ENCODE measurements around the gene SAMD7. TPM values are rescaled to one million over a fixed set of nuclear protein-coding genes. Genes with fewer than 3 reads are reported as not detected.

The SAMD7 gene, protein sequence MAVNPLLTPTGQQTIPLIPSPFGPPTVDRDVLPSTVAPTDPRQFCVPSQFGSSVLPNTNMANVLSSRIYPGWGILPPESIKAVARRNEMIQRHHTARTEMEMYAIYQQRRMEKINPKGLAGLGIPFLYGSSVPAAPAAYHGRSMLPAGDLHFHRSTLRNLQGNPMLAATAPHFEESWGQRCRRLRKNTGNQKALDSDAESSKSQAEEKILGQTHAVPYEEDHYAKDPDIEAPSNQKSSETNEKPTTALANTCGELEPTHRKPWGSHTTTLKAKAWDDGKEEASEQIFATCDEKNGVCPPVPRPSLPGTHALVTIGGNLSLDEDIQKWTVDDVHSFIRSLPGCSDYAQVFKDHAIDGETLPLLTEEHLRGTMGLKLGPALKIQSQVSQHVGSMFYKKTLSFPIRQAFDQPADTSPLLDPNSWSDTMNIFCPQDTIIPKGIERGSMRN
- not detected in 2 replicates for total RNA-seq

DNA sequence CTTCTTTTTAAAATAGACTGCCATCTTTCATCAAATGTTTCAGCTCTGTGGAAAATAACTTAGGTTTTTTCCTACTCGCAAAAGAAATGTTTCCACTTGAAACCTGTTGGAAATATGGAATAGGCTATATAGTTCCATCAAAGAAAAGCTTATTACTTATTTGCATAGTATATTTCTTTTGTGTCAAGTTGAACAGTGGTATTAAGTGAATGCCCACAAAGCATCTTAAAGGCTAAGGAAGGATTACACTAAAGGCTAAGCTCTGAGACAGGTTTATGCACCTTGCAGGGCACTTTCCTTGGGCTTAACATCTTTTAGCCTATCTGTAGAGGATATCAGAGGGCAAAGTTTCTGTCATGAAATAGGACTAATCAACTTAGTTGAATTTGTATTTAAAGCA lies at the start of gene SAMD7:
SAMD7 (plus strand) TSS at position 301 of the 400 bp plus-strand sequence. CDS start 7,927 bp downstream, outside the sequence.
- H3K4me1 Mint-ChIP-seq = no peaks in the 10 kb centered on the region
- no peak within 1 kb of the TSS for H3K27ac Mint-ChIP-seq
- H3K36me3 Mint-ChIP-seq (ENCODE audit: low read depth) = no peaks in the 10 kb centered on the region
- peaks cover 2% of the 10 kb centered on the region for H3K27me3 Mint-ChIP-seq
- DNase-seq = no peak
- H3K4me3 Mint-ChIP-seq = no peak within 1 kb of the TSS
- intact Hi-C loops (cut with micrococcal nuclease) = no loop called here
- no peaks in the 10 kb centered on the region for H3K9me3 Mint-ChIP-seq

DNA sequence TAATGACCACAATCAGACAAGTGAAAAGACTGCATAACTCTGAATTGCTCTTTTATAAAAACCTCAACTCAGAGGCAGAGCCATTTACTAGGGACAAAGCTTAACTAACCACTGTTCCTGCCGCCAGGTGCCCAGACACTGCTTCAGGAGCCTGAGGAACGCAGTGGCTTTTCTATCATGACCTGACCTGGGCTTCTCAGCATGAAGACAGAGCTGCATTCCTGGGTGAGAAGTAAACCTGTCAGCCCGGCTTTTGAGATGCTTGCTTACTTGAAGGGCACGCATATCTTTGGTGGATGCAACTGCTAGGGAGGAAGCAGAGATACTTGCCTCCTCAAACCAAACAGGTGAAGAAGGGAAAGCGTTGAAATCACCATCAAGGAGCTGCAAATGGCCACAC lies 49.5 kb upstream of the SAMD7 start:
- H3K4me3 Mint-ChIP-seq = no peak overlapping the region
- no peaks in the 10 kb centered on the region for H3K9me3 Mint-ChIP-seq
- H3K4me1 Mint-ChIP-seq = peaks cover 16% of the 10 kb centered on the region
- DNase-seq = no peak
- intact Hi-C loops (cut with micrococcal nuclease) = loop anchor here (5.0 to 10.0 kb wide), 4 partner anchors 105 to 553 kb away; partner anchors contain the start of genes CLDN11, GPR160 and PHC3
- H3K36me3 Mint-ChIP-seq (ENCODE audit: low read depth) = no peaks in the 10 kb centered on the region
- no peak overlapping the region for H3K27ac Mint-ChIP-seq
- peaks cover 27% of the 10 kb centered on the region for H3K27me3 Mint-ChIP-seq

DNA sequence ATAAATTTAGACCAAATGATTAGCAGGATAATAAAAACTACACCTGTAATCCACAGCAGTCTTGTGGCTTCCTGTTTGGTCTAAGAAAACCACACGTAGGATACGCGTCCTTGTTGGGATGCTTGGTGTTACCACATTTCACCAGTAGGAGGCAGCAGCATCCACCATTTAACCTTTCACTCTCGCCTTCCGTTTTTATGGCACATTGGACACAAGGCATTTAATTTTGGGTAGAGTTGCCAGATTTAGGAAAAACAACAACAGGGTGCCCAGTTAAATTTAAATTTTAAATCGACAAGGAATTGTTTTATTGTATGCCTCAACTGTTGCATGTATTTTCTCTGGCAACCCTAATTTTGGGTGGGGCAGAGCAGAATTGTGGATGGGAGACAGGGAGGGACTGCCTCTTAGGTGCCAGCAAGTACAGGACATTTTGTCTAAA lies 47.9 kb upstream of the SAMD7 start:
- no peaks in the 10 kb centered on the region for H3K9me3 Mint-ChIP-seq
- H3K4me1 Mint-ChIP-seq = peaks cover 16% of the 10 kb centered on the region
- no peak overlapping the region for H3K4me3 Mint-ChIP-seq
- no peaks in the 10 kb centered on the region for H3K36me3 Mint-ChIP-seq (ENCODE audit: low read depth)
- DNase-seq = peak; percentile 90
- intact Hi-C loops (cut with micrococcal nuclease) = loop anchor here (1.0 to 10.0 kb wide), 6 partner anchors 104 to 551 kb away; partner anchors contain the start of genes CLDN11, GPR160 and PHC3
- H3K27ac Mint-ChIP-seq = no peak overlapping the region
- H3K27me3 Mint-ChIP-seq = peaks cover 19% of the 10 kb centered on the region

DNA sequence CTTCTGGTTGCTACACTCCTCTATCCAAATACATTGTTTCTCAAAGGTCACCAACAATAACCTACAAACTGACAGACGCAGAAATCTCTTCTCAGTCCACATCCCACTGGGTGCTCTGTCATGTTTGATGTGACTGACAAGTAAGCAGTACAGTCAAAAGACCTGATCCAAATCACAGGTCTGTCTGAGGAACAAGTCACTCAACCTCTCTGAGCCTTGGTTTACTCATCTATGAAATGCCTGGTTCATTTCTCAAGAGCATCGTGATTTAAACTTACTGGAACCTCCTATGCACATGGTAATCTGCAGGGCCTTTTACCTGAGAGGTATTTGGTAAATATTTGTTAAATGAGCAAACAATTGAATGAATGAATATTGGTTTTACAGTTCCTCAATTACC lies 47.1 kb upstream of the SAMD7 start:
- Mint-ChIP-seq H3K4me3 (no peak overlapping the region), H3K27ac (no peak overlapping the region)
- intact Hi-C loops (cut with micrococcal nuclease) = loop anchor here (5.0 to 10.0 kb wide), 4 partner anchors 107 to 551 kb away; partner anchors contain the start of genes CLDN11, GPR160 and PHC3

DNA sequence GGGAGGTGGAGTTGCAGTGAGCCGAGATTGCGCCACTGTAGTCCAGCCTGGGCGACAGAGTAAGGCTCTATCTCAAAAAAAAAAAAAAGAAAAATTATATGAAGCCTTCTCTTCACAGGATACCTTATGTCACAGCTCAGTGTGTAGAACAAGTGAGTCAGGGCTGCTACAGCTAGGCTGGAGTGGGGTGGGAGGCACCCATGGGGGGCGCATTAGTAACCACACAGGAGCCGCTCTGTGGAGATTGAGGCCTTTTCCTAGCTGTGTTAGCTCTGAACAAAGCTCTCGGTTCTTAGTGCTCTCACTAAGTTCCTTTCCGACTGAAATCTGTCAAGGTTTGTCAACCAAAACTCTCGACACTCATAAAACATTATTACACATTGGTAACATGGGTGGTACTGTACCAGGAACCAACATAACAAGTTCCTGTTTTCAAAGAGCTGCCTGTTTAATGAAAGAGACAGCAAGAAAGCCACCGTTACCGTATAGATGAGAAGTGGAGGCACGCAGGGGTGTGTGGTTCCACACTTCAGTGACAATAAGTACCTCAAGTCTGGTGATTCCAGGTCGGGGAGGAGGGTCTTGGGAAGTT lies 46.1 kb upstream of the SAMD7 start:
- H3K36me3 Mint-ChIP-seq (ENCODE audit: low read depth) = no peaks in the 10 kb centered on the region
- H3K27ac Mint-ChIP-seq = no peak overlapping the region
- peaks cover 22% of the 10 kb centered on the region for H3K4me1 Mint-ChIP-seq
- DNase-seq = no peak
- peaks cover 17% of the 10 kb centered on the region for H3K27me3 Mint-ChIP-seq
- no peak overlapping the region for H3K4me3 Mint-ChIP-seq
- no peaks in the 10 kb centered on the region for H3K9me3 Mint-ChIP-seq
- intact Hi-C loops (cut with micrococcal nuclease) = loop anchor here (10.0 kb wide), 1 partner anchor 550 kb away; the partner anchor contains the start of gene CLDN11

More for the DNA sequence above, 47.1 kb upstream of the SAMD7 start:
- Mint-ChIP-seq H3K9me3 (no peaks in the 10 kb centered on the region), H3K36me3 (ENCODE audit: low read depth) (no peaks in the 10 kb centered on the region), H3K27me3 (peaks cover 17% of the 10 kb centered on the region), H3K4me1 (peaks cover 16% of the 10 kb centered on the region)
- no peak for DNase-seq

DNA sequence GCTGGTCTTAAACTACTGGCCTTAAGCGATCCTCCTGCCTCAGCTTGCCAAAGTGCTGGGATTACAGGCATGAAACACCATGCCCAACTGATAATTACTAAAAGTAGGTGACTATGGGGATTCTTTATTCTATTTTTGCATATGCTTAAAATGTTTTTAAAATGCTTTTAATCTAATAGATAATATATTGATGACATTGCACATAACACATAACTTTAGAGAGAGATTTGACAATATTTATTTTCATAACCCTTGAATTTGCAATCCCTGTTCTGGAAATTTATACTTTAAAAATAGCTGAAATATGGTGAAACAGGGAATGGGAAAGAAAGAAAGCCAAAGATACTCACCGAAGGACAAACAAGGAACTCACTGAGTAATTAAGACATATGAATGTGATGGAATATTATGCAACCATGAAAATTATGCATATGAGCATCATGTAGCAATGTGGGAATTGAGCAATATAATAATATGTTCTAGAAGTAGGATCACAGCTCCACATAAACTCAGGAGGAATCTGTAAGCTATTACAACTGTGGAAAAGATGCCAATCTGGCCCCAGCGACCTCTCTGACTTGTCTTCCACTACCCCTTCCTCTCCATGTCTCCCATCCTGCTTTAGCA lies 43.7 kb upstream of the SAMD7 start:
- H3K27ac Mint-ChIP-seq = no peak overlapping the region
- peaks cover 36% of the 10 kb centered on the region for H3K4me1 Mint-ChIP-seq
- no peak overlapping the region for H3K4me3 Mint-ChIP-seq
- no peaks in the 10 kb centered on the region for H3K9me3 Mint-ChIP-seq
- H3K36me3 Mint-ChIP-seq (ENCODE audit: low read depth) = no peaks in the 10 kb centered on the region
- DNase-seq = no peak
- intact Hi-C loops (cut with micrococcal nuclease) = loop anchor here (10.0 kb wide), 1 partner anchor 547 kb away; the partner anchor contains the start of gene CLDN11
- peaks cover 10% of the 10 kb centered on the region for H3K27me3 Mint-ChIP-seq

DNA sequence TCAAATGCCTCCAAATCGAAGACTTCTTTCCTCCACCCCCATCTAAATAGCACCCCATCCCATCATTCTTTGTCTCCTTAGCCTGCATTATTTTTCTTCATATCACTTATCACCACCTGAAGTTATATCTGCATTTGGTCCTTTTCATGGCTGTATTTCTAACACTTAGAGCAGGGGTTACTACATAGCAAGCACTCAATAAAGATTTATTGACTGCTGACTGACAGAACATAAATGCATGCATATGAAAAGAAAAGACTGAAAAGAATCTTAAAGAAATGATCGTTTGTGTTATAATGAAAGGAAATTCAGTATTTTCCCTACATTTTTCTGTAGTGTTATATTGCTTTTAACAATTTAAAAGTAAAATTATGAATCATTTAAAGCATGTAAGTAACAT lies 43.0 kb upstream of the SAMD7 start:
- Mint-ChIP-seq H3K4me1 (peaks cover 34% of the 10 kb centered on the region), H3K9me3 (no peaks in the 10 kb centered on the region), H3K27me3 (peaks cover 10% of the 10 kb centered on the region), H3K4me3 (no peak overlapping the region), H3K27ac (no peak overlapping the region), H3K36me3 (ENCODE audit: low read depth) (no peaks in the 10 kb centered on the region)
- intact Hi-C loops (cut with micrococcal nuclease) = loop anchor here (10.0 kb wide), 1 partner anchor 546 kb away; the partner anchor contains the start of gene CLDN11
- DNase-seq = no peak

DNA sequence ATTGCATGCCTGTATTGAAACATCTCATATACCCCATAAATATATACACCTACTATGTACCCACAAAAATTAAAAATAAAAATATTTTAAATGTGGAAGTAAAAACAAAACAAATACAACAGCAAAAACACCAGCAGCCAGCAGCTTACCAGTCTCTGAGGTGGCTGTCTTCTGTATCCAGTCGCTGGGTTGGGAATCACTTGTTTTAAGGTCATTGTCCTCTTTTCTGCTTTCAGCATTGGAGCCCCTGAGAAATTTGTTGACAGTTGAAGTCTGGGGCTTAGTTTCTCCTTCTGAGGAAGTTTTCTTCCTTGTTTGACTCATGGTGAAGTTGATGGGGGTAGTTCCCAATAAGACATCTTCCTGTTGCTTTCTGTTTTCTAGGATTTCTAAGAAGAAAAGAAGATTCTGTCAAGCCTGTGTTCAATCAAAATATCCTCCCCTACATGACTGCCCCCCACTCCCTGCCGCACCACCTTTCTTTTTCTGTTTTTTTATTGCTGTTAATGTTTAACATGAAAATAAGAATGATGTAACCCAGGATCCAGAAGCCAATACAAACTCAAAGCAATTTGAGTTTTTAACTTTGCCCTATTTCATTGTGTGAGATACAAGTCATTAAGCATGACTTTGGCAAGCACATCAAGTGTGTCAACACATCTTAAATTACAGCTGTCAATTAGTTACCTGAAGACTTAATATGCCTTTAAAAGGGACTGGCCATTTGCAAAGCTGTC lies 41.7 kb upstream of the SAMD7 start, which contains the start of gene LRRC31:
LRRC31 (minus strand) TSS at position 452 of the 737 bp plus-strand sequence; CDS start at position 324, 128 bp downstream.
- Mint-ChIP-seq H3K4me3 (no peak within 1 kb of the TSS), H3K27ac (no peak within 1 kb of the TSS), H3K36me3 (ENCODE audit: low read depth) (no peaks in the 10 kb centered on the region), H3K27me3 (peaks cover 7% of the 10 kb centered on the region), H3K4me1 (peaks cover 26% of the 10 kb centered on the region), H3K9me3 (no peaks in the 10 kb centered on the region)
- no peak for DNase-seq
- intact Hi-C loops (cut with micrococcal nuclease) = loop anchor here (10.0 kb wide), 1 partner anchor 545 kb away; the partner anchor contains the start of gene CLDN11

DNA sequence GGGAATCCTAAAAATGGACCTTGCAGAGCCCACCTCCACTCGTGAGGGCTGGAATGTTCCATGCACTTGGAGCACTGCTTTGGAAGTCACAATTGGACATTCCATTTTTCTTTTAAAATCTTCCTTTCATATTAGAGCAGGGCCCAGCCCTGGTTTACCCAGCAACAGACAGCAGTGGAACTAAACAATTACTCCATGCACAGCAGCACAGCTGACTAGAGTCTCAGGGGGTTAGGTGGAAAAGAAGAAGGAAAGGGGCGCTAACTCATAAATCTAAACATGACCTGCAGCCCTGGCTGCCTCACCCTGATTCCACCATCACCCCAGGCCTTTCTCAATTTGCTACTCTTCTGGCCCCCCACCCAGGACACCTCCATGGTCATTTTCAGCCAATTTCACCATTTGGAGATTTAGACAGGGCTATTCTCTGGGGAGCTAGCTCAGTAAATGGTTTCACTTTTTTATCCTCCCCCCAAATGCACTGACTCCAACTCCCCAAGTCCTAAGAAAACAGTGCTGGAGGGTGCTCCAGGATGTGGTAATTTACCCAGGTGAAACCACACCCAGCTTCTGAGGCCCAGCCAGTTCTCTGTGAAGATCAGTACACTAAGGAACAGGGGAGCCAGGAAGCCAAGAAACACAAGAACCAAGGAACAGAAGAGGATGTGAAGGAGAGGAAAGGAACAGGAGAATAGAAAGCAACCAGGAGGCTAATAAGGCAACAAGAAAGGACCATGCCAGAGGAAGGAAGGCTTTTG lies 40.1 kb upstream of the SAMD7 start:
- Mint-ChIP-seq H3K27ac (peak overlapping the region; percentile 1), H3K9me3 (no peaks in the 10 kb centered on the region), H3K36me3 (ENCODE audit: low read depth) (no peaks in the 10 kb centered on the region), H3K27me3 (peaks cover 4% of the 10 kb centered on the region), H3K4me3 (peak overlapping the region; percentile 13), H3K4me1 (peaks cover 20% of the 10 kb centered on the region)
- intact Hi-C loops (cut with micrococcal nuclease) = no loop called here
- DNase-seq = peak; percentile 74

DNA sequence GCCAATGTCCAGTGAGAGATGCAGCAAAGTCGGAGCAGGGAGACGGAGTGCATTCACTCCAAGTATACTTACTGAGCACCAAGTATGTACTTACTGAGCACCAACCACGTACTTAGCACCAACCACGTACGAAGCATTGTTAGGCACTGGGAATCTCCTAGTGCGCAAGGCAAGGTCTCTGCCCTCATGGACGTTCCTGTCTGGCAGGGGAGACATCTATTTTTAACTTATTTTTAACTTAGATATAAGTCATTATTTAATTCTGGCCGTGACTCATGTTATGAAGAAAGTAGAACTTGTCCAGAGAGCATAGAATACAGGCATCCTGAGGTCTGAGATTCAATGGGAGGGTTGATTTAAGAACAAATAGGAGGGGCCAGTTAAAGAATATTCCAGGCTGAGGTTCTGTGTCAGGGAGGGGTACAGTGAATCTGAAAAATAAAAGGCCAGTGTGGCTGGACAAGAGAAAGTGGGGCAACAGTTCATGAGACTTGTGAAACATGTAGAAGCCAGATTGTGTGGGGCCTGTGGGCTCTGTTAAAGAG lies 32.3 kb upstream of the SAMD7 start:
- DNase-seq = no peak
- Mint-ChIP-seq H3K36me3 (ENCODE audit: low read depth) (no peaks in the 10 kb centered on the region), H3K4me1 (peaks cover 3% of the 10 kb centered on the region), H3K27me3 (peaks cover 4% of the 10 kb centered on the region), H3K9me3 (no peaks in the 10 kb centered on the region), H3K4me3 (no peak overlapping the region), H3K27ac (no peak overlapping the region)
- intact Hi-C loops (cut with micrococcal nuclease) = no loop called here

DNA sequence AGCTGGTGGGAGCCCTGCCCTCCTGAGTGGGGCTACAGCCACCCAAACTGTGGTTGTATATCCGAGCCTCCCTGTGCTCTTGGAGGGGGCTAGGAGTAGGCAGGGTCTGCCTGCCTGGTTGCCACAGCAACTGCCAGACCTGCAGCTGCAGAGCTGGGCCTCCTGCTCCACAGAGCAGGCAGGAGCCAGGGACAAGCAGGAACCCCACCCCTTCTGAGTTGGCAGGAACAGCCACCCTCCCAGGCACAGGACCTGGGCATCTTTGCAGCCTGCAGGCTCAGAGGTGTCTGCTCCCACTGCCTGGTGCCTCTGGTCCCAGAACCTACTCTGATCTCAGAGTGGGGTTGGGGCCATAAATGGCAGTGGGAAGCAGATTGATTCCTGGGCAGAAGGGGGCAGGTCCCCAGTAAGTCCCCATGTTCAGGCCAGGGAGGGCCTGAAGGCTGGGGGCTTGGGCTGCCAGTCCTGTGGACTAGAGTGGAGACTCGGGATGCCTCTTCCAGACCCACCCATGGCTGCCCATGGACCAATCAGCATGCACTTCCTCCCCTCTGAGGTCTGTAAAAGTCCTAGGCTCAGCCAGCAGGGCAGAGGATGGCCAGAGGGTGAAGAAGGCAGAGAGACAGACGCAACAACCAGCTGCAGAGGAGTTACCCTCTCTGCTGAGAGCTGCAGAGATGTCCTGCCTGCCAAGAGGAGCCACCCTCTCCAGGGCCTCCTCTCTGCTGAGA lies 31.4 kb upstream of the SAMD7 start:
- no peaks in the 10 kb centered on the region for H3K27me3 Mint-ChIP-seq
- peaks cover 7% of the 10 kb centered on the region for H3K4me1 Mint-ChIP-seq
- H3K4me3 Mint-ChIP-seq = no peak overlapping the region
- no peak for DNase-seq
- intact Hi-C loops (cut with micrococcal nuclease) = no loop called here
- no peaks in the 10 kb centered on the region for H3K9me3 Mint-ChIP-seq
- no peak overlapping the region for H3K27ac Mint-ChIP-seq
- H3K36me3 Mint-ChIP-seq (ENCODE audit: low read depth) = no peaks in the 10 kb centered on the region

Measured in activated CD4-positive, alpha-beta T cell treated with anti-CD3 and anti-CD28 coated beads, Interleukin-2, amount 10 ng/mL, durations not matched to agents 24 days and 14 days (primary cell).